HEK293 (cell line): ENCODE data around the gene MAPK12.

ENCODE experiments used
- BCL11B ChIP-seq: fragments of 450-650 bp; formaldehyde crosslinking; IDR thresholded peaks from 2 replicates; pipeline ENCODE4 v1.5.1; 2016; ENCODE audit warnings: low read depth, missing biosample characterization, missing genetic modification characterization
- GLI2 ChIP-seq: fragments of 450-650 bp; formaldehyde crosslinking; IDR thresholded peaks from 2 replicates; pipeline ENCODE4; 2017; ENCODE audit warnings: missing biosample characterization, missing genetic modification characterization, low read depth, borderline replicate concordance
- HIC1 ChIP-seq: fragments of 450-650 bp; formaldehyde crosslinking; IDR thresholded peaks from 2 replicates; pipeline ENCODE4 v1.5.1; 2016; ENCODE audit warnings: missing biosample characterization, missing genetic modification characterization
- INSM2 ChIP-seq: fragments of 450-650 bp; formaldehyde crosslinking; IDR thresholded peaks from 2 replicates; pipeline ENCODE4 v1.5.1; 2016; ENCODE audit warnings: missing biosample characterization, missing genetic modification characterization
- KLF7 ChIP-seq: fragments of 450-650 bp; formaldehyde crosslinking; IDR thresholded peaks from 2 replicates; pipeline ENCODE4 v1.5.1; 2016; ENCODE audit warnings: missing biosample characterization, missing genetic modification characterization, borderline replicate concordance
- RBAK ChIP-seq: fragments of 450-650 bp; formaldehyde crosslinking; IDR thresholded peaks from 2 replicates; pipeline ENCODE4 v1.5.1; 2016; ENCODE audit warnings: missing biosample characterization, missing genetic modification characterization
- ZBTB20 ChIP-seq: fragments of 450-650 bp; formaldehyde crosslinking; IDR thresholded peaks from 2 replicates; pipeline ENCODE4 v1.5.1; 2016; ENCODE audit warnings: missing biosample characterization, missing genetic modification characterization
- ZNF10 ChIP-seq: fragments of 450-650 bp; formaldehyde crosslinking; IDR thresholded peaks from 2 replicates; pipeline ENCODE4 v1.5.1; 2017; ENCODE audit warnings: missing biosample characterization, missing genetic modification characterization
- ZNF114 ChIP-seq: fragments of 450-650 bp; formaldehyde crosslinking; IDR thresholded peaks from 2 replicates; pipeline ENCODE4 v1.5.0; 2017; ENCODE audit warnings: missing biosample characterization, missing genetic modification characterization
- ZNF140 ChIP-seq: fragments of 450-650 bp; formaldehyde crosslinking; IDR thresholded peaks from 2 replicates; pipeline ENCODE4 v1.5.1; 2016; ENCODE audit warnings: missing biosample characterization, missing genetic modification characterization
- ZNF175 ChIP-seq: fragments of 450-650 bp; formaldehyde crosslinking; IDR thresholded peaks from 2 replicates; pipeline ENCODE4 v1.5.1; 2016; ENCODE audit warnings: missing biosample characterization, missing genetic modification characterization
- ZNF311 ChIP-seq: fragments of 450-650 bp; formaldehyde crosslinking; IDR thresholded peaks from 2 replicates; pipeline ENCODE4 v1.5.1; 2017; ENCODE audit warnings: missing biosample characterization, missing genetic modification characterization, borderline replicate concordance
- ZNF530 ChIP-seq: fragments of 450-650 bp; formaldehyde crosslinking; IDR thresholded peaks from 2 replicates; pipeline ENCODE4 v1.5.1; 2016; ENCODE audit warnings: low read depth, missing biosample characterization, missing genetic modification characterization
- ZNF544 ChIP-seq: fragments of 450-650 bp; formaldehyde crosslinking; IDR thresholded peaks from 2 replicates; pipeline ENCODE4 v1.5.0; 2017; ENCODE audit warnings: missing biosample characterization, missing genetic modification characterization
- ZNF548 ChIP-seq: fragments of 450-650 bp; formaldehyde crosslinking; IDR thresholded peaks from 2 replicates; pipeline ENCODE4 v1.5.1; 2016; ENCODE audit warnings: missing biosample characterization, missing genetic modification characterization
- ZNF555 ChIP-seq: fragments of 450-650 bp; formaldehyde crosslinking; conservative IDR thresholded peaks from 2 replicates; pipeline ENCODE4 v1.5.1; 2017; ENCODE audit warnings: missing biosample characterization, mild to moderate bottlenecking, missing genetic modification characterization, inconsistent platforms
- ZNF624 ChIP-seq: fragments of 450-650 bp; formaldehyde crosslinking; IDR thresholded peaks from 2 replicates; pipeline ENCODE4 v1.5.1; 2017; ENCODE audit warnings: missing biosample characterization, missing genetic modification characterization
- ZNF626 ChIP-seq: fragments of 450-650 bp; sonication (Bioruptor Pico); formaldehyde crosslinking; IDR thresholded peaks from 2 replicates; pipeline ENCODE4 v1.5.1; 2018; ENCODE audit warnings: missing biosample characterization, missing genetic modification characterization, inconsistent platforms
- ZNF747 ChIP-seq: fragments of 450-650 bp; formaldehyde crosslinking; IDR thresholded peaks from 2 replicates; pipeline ENCODE4 v1.5.1; 2016; ENCODE audit warnings: missing biosample characterization, missing genetic modification characterization
- ZNF777 ChIP-seq: fragments of 450-650 bp; formaldehyde crosslinking; IDR thresholded peaks from 2 replicates; pipeline ENCODE4 v1.5.1; 2017; ENCODE audit warnings: missing biosample characterization, missing genetic modification characterization, borderline replicate concordance
- TF ChIP-seq, protein P1 (sequence below): fragments of 450-650 bp; formaldehyde crosslinking; IDR thresholded peaks from 2 replicates; pipeline ENCODE4 v1.5.1; 2016; ENCODE audit warnings: missing biosample characterization, missing genetic modification characterization
- TF ChIP-seq, protein P2 (sequence below): fragments of 450-650 bp; formaldehyde crosslinking; IDR thresholded peaks from 2 replicates; pipeline ENCODE4 v1.5.1; 2016; ENCODE audit warnings: missing biosample characterization, missing genetic modification characterization
- TF ChIP-seq, protein P3 (sequence below): fragments of 450-650 bp; formaldehyde crosslinking; IDR thresholded peaks from 2 replicates; pipeline ENCODE4 v1.5.1; 2017; ENCODE audit warnings: missing biosample characterization, mild to moderate bottlenecking, missing genetic modification characterization, moderate library complexity
- TF ChIP-seq, protein P4 (sequence below): fragments of 450-650 bp; formaldehyde crosslinking; IDR thresholded peaks from 2 replicates; pipeline ENCODE4 v1.5.1; 2017; ENCODE audit warnings: missing biosample characterization, missing genetic modification characterization
- TF ChIP-seq, protein P5 (sequence below): fragments of 450-650 bp; formaldehyde crosslinking; IDR thresholded peaks from 2 replicates; pipeline ENCODE4 v1.5.1; 2016; ENCODE audit warnings: missing biosample characterization, missing genetic modification characterization

The MAPK12 gene

DNA sequence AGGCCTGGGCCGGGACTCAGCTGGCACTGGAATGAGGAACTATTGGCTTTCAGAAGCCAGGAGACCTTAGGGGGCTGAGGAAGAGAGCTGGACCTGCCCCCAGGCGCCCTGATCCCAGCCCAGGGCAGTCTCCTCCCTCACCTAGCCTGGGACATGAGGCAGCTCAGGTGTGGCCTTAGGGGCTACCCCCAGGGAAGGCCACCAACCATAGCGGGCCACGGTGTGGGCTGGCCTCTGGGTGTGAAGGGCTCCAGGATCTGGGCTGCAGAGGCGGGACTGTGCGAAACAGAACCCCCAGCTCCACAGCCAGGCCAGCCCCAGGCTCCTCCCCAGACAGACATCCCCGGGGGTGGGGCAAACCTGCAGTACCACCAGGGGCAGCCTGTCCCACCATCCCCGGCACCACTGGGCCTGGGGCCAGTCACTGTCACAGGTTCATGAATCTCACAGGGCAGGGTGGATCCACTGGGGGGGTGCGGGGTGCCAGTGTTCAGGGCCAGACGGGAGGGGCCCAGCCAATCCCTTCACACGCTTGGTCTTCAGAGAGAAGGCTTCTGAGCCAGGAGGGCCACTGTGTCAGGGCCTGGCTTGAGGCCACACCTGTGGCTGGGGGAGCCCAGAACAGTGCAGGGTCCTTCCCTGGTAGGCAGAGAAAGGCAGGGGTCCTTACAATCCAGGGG, 42.5 kb upstream of the MAPK12 start (continued):
- TF ChIP-seq INSM2 (tag by site-specific recombination) (no peak), BCL11B (tag by site-specific recombination) (no peak), ZNF114 (tag by site-specific recombination) (no peak), ZNF548 (tag by site-specific recombination) (no peak), KLF7 (tag by site-specific recombination) (no peak), ZNF544 (no peak), ZNF624 (tag by site-specific recombination) (no peak), ZNF530 (no peak), RBAK (tag by site-specific recombination) (no peak), ZNF175 (tag by site-specific recombination) (no peak), ZNF140 (no peak), HIC1 (no peak), ZNF626 (tag by site-specific recombination) (no peak), ZNF747 (tag by site-specific recombination) (no peak), ZNF555 (tag by site-specific recombination) (no peak), ZNF777 (tag by site-specific recombination) (no peak), ZNF10 (tag by site-specific recombination) (no peak), ZBTB20 (tag by site-specific recombination) (peak; percentile 54), GLI2 (no peak), ZNF311 (tag by site-specific recombination) (no peak)
- TF ChIP-seq, protein P1, sequence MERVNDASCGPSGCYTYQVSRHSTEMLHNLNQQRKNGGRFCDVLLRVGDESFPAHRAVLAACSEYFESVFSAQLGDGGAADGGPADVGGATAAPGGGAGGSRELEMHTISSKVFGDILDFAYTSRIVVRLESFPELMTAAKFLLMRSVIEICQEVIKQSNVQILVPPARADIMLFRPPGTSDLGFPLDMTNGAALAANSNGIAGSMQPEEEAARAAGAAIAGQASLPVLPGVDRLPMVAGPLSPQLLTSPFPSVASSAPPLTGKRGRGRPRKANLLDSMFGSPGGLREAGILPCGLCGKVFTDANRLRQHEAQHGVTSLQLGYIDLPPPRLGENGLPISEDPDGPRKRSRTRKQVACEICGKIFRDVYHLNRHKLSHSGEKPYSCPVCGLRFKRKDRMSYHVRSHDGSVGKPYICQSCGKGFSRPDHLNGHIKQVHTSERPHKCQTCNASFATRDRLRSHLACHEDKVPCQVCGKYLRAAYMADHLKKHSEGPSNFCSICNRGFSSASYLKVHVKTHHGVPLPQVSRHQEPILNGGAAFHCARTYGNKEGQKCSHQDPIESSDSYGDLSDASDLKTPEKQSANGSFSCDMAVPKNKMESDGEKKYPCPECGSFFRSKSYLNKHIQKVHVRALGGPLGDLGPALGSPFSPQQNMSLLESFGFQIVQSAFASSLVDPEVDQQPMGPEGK (tag by site-specific recombination) = peak; percentile 87
- TF ChIP-seq, protein P2, sequence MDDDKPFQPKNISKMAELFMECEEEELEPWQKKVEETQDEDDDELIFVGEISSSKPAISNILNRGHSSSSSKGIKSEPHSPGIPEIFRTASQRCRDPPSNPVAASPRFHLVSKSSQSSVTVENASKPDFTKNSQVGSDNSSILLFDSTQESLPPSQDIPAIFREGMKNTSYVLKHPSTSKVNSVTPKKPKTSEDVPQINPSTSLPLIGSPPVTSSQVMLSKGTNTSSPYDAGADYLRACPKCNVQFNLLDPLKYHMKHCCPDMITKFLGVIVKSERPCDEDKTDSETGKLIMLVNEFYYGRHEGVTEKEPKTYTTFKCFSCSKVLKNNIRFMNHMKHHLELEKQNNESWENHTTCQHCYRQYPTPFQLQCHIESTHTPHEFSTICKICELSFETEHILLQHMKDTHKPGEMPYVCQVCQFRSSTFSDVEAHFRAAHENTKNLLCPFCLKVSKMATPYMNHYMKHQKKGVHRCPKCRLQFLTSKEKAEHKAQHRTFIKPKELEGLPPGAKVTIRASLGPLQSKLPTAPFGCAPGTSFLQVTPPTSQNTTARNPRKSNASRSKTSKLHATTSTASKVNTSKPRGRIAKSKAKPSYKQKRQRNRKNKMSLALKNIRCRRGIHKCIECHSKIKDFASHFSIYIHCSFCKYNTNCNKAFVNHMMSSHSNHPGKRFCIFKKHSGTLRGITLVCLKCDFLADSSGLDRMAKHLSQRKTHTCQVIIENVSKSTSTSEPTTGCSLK = no peak
- TF ChIP-seq, protein P3, sequence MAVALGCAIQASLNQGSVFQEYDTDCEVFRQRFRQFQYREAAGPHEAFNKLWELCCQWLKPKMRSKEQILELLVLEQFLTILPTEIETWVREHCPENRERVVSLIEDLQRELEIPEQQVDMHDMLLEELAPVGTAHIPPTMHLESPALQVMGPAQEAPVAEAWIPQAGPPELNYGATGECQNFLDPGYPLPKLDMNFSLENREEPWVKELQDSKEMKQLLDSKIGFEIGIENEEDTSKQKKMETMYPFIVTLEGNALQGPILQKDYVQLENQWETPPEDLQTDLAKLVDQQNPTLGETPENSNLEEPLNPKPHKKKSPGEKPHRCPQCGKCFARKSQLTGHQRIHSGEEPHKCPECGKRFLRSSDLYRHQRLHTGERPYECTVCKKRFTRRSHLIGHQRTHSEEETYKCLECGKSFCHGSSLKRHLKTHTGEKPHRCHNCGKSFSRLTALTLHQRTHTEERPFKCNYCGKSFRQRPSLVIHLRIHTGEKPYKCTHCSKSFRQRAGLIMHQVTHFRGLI (tag by site-specific recombination) = no peak
- TF ChIP-seq, protein P4, sequence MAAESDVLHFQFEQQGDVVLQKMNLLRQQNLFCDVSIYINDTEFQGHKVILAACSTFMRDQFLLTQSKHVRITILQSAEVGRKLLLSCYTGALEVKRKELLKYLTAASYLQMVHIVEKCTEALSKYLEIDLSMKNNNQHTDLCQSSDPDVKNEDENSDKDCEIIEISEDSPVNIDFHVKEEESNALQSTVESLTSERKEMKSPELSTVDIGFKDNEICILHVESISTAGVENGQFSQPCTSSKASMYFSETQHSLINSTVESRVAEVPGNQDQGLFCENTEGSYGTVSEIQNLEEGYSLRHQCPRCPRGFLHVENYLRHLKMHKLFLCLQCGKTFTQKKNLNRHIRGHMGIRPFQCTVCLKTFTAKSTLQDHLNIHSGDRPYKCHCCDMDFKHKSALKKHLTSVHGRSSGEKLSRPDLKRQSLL (tag by site-specific recombination) = no peak
- TF ChIP-seq, protein P5, sequence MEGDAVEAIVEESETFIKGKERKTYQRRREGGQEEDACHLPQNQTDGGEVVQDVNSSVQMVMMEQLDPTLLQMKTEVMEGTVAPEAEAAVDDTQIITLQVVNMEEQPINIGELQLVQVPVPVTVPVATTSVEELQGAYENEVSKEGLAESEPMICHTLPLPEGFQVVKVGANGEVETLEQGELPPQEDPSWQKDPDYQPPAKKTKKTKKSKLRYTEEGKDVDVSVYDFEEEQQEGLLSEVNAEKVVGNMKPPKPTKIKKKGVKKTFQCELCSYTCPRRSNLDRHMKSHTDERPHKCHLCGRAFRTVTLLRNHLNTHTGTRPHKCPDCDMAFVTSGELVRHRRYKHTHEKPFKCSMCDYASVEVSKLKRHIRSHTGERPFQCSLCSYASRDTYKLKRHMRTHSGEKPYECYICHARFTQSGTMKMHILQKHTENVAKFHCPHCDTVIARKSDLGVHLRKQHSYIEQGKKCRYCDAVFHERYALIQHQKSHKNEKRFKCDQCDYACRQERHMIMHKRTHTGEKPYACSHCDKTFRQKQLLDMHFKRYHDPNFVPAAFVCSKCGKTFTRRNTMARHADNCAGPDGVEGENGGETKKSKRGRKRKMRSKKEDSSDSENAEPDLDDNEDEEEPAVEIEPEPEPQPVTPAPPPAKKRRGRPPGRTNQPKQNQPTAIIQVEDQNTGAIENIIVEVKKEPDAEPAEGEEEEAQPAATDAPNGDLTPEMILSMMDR (tag by site-specific recombination) = peak; percentile 67
